Body of pancreas (tissue), 4 donors: ENCODE results near the gene WNT3A.

ENCODE experiments used
- POLR2A ChIP-seq, 3 donors: fragments of 450-650 bp; IDR thresholded peaks; one replicate each; pipeline ENCODE4 v1.6.1; 2016; ENCODE audit warnings: antibody characterized with exemption in 3 of 3, mild to moderate bottlenecking in 2 of 3
- TF ChIP-seq, protein P1 (sequence below), 7 experiments: fragments of 450-650 bp in 4 of 7; fragments of 200-600 bp in 3 of 7; sonication (generic) in 3 of 7; IDR thresholded peaks; one replicate each; pipeline ENCODE4 v1.5.1; 2016 to 2019; ENCODE audit warnings: antibody characterized with exemption in 7 of 7

DNA sequence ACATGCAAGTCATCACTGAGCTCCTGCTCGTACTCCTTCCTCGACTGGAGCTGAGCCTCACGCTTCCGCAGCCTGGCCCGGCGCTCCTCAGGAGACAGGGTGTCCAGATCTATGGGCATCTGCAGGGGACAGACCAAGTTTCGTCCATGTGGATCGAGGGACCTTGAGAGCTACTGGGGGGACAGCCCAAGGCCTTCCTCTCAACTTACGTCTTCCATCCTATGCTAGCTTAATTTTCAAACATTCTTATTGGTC is 99.9 kb downstream of the WNT3A start:
- TF ChIP-seq, protein P1, sequence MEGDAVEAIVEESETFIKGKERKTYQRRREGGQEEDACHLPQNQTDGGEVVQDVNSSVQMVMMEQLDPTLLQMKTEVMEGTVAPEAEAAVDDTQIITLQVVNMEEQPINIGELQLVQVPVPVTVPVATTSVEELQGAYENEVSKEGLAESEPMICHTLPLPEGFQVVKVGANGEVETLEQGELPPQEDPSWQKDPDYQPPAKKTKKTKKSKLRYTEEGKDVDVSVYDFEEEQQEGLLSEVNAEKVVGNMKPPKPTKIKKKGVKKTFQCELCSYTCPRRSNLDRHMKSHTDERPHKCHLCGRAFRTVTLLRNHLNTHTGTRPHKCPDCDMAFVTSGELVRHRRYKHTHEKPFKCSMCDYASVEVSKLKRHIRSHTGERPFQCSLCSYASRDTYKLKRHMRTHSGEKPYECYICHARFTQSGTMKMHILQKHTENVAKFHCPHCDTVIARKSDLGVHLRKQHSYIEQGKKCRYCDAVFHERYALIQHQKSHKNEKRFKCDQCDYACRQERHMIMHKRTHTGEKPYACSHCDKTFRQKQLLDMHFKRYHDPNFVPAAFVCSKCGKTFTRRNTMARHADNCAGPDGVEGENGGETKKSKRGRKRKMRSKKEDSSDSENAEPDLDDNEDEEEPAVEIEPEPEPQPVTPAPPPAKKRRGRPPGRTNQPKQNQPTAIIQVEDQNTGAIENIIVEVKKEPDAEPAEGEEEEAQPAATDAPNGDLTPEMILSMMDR (IDR thresholded peaks at IDR 0.05) = no peak
- TF ChIP-seq POLR2A (IDR thresholded peaks at IDR 0.05) = no peak
